GM23248 (cell line): ENCODE measurements around the gene NAT8L. TPM values are rescaled to one million over a fixed set of nuclear protein-coding genes. Genes with fewer than 3 reads are reported as not detected.

Experiments used
- DNase-seq: peaks from one replicate; pipeline ENCODE4 v3.0.0-alpha.2; 2015
- H2AFZ ChIP-seq: fragments of 200-600 bp; sonication (generic); 2 replicates; pipeline ENCODE4 v1.6.1; 2016; ENCODE audit warnings: antibody characterized with exemption
- H3F3A ChIP-seq: fragments of 200-600 bp; sonication (generic); 2 replicates; pipeline ENCODE4 v1.6.1; 2016; ENCODE audit warnings: mild to moderate bottlenecking, antibody characterized with exemption, mixed run types; ENCODE audit not compliant: insufficient read depth
- H3K27ac ChIP-seq: fragments of 200-600 bp; sonication (generic); 2 replicates; pipeline ENCODE4 v1.5.1; 2016; ENCODE audit warnings: mild to moderate bottlenecking
- H3K27me3 ChIP-seq: fragments of 200-600 bp; sonication (generic); replicated peaks from 2 replicates; pipeline ENCODE4 v1.6.1; 2016; ENCODE audit warnings: mild to moderate bottlenecking; ENCODE audit not compliant: insufficient read depth
- H3K36me3 ChIP-seq: fragments of 200-600 bp; sonication (generic); 2 replicates; pipeline ENCODE4 v1.6.1; 2016; ENCODE audit warnings: low read depth, mild to moderate bottlenecking
- H3K4me1 ChIP-seq: fragments of 200-600 bp; sonication (generic); 2 replicates; pipeline ENCODE4 v1.6.1; 2016; ENCODE audit warnings: mild to moderate bottlenecking; ENCODE audit not compliant: insufficient read depth
- H3K4me2 ChIP-seq: fragments of 200-600 bp; sonication (generic); one replicate; pipeline ENCODE4 v1.6.1; 2016; ENCODE audit warnings: mild to moderate bottlenecking; ENCODE audit not compliant: unreplicated experiment
- H3K4me3 ChIP-seq: fragments of 200-600 bp; sonication (generic); 2 replicates; pipeline ENCODE4 v1.5.1; 2016; ENCODE audit warnings: mild to moderate bottlenecking
- H3K79me2 ChIP-seq: fragments of 200-600 bp; sonication (generic); 2 replicates; pipeline ENCODE4 v1.6.1; 2016; ENCODE audit warnings: mild to moderate bottlenecking; ENCODE audit not compliant: insufficient read depth
- H3K9ac ChIP-seq: fragments of 200-600 bp; sonication (generic); 2 replicates; pipeline ENCODE4 v1.6.1; 2016; ENCODE audit warnings: mild to moderate bottlenecking
- H3K9me2 ChIP-seq: fragments of 200-600 bp; sonication (generic); 2 replicates; pipeline ENCODE4 v1.6.1; 2016; ENCODE audit warnings: mixed run types, mild to moderate bottlenecking, moderate library complexity; ENCODE audit not compliant: insufficient read depth
- H3K9me3 ChIP-seq: fragments of 200-600 bp; sonication (generic); one replicate; pipeline ENCODE4 v1.6.1; 2017; ENCODE audit warnings: low read depth
- H4K20me1 ChIP-seq: fragments of 200-600 bp; sonication (generic); 2 replicates; pipeline ENCODE4 v1.6.0; 2016; ENCODE audit not compliant: insufficient read depth
- EZH2 ChIP-seq: fragments of 200-600 bp; sonication (generic); IDR thresholded peaks from 2 replicates; pipeline ENCODE4 v1.6.1; 2018; ENCODE audit warnings: antibody characterized with exemption, mild to moderate bottlenecking; ENCODE audit not compliant: insufficient read depth, poor library complexity, severe bottlenecking
- EZH2phosphoT487 ChIP-seq: fragments of 200-600 bp; sonication (generic); IDR thresholded peaks from 2 replicates; pipeline ENCODE4 v1.6.1; 2018; ENCODE audit warnings: antibody characterized with exemption, moderate library complexity, mild to moderate bottlenecking, low read depth; ENCODE audit not compliant: insufficient read depth
- WGBS, 2 experiments: methylation state at CpG; one replicate each; pipeline ENCODE4 v1.1.6; 2015 to 2017; ENCODE audit warnings: low lambda C conversion rate in 2 of 2, low coverage in 1 of 2; ENCODE audit errors: missing lambda C conversion rate in 2 of 2; 5-methylcytosine and 5-hydroxymethylcytosine counted together
- in situ Hi-C: fragments of 300-500 bp; cut with MboI; formaldehyde crosslinking; loops from 2 replicates; pipeline ENCODE4 v1.15.0; 2020
- polyA plus RNA-seq: library from polyadenylated mRNA; unstranded; fragments of >200 nt; fragmentation: Nextera tagmentation; extraction: Ambion mirVana; gene quantifications from 2 replicates; pipeline ENCODE4 v1.2.1, GENCODE V29; 2016
- total RNA-seq: library from RNA; depleted of rRNA; stranded (reverse); fragments of >200 nt; shearing (Covaris generic); gene quantifications from 2 replicates; pipeline ENCODE4 v1.2.3, GENCODE V29; 2014

NAT8L gene
- total and polyA plus RNA-seq, 2 experiments from 2014 or later = 0.03 TPM; not detected in 1

GRCh38 chr4:2069986-2070385 lies 10.9 kb downstream of the NAT8L start:
- Histone ChIP-seq H3K9me2 (no peaks in the 10 kb centered on the region), H3K4me3 (no peak overlapping the region), H3K27me3 (no peaks in the 10 kb centered on the region), H3K79me2 (no peaks in the 10 kb centered on the region), H3K9ac (no peak overlapping the region), H3K4me2 (no peak overlapping the region), H4K20me1 (no peaks in the 10 kb centered on the region; the same call in 1 of the 2 replicates), H3F3A (no peaks in the 10 kb centered on the region), H3K27ac (no peak overlapping the region), H3K36me3 (no peaks in the 10 kb centered on the region), H3K9me3 (no peaks in the 10 kb centered on the region), H3K4me1 (no peaks in the 10 kb centered on the region), H2AFZ (no peak overlapping the region)
- no peak for DNase-seq
- in situ Hi-C loops = no loop called here
- TF ChIP-seq EZH2 (no peak), EZH2phosphoT487 (no peak)
- WGBS, 2 experiments = 43 to 45% methylated on average over 11 to 14 of the region's 14 CpGs

DNA sequence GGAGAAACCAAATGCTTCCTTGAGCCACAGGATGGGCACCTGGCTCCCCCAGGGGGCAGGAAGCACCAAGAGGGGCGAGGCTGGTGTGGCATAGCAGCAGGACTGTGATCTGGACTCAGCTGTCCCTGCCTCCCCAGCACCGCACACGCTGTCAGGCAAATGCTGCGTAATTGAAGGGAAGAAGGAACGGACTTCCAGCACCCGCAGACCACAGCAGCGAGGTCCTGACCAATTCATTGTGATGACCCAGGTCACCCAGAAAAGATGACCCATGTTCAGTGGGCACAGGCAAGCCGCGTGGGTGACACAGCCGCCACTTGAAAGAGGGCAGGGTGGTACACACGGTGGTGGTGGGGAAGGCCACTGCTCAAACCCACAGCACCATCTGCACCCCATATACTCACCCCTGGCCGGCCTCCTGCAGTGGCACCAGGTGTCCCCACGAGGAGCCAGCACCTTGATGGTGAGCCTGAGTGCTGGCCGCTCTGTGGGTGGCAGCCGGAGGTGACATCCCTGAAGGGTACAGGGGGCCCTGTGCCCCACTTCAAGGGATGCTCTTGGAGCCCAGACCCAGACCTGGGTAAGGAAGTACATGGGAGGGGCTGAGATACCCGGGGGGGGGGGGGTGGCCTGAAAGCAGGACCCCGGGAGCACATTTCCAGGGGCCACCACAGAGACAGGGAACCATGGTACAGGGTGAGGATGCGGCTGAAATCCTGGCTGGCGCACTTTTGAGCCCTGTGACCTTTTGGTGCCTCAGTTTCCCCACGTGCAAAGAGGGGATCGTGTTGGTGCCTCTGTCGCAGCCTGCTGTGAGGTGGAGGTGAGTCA lies 11.5 kb downstream of the NAT8L start:
- no peak overlapping the region for H3K4me3 ChIP-seq
- no peak for DNase-seq
- no peak overlapping the region for H2AFZ ChIP-seq
- H3K9me3 ChIP-seq = no peaks in the 10 kb centered on the region
- no peaks in the 10 kb centered on the region for H3K9me2 ChIP-seq
- no peaks in the 10 kb centered on the region; the same call in 1 of the 2 replicates for H4K20me1 ChIP-seq
- H3K9ac ChIP-seq = no peak overlapping the region
- TF ChIP-seq EZH2 (no peak), EZH2phosphoT487 (no peak)
- H3F3A ChIP-seq = no peaks in the 10 kb centered on the region
- H3K4me2 ChIP-seq = no peak overlapping the region
- no peak overlapping the region for H3K27ac ChIP-seq
- WGBS, 2 experiments = 70 to 75% methylated on average over 20 to 22 of the region's 22 CpGs
- no peaks in the 10 kb centered on the region for H3K36me3 ChIP-seq
- no peaks in the 10 kb centered on the region for H3K27me3 ChIP-seq
- H3K4me1 ChIP-seq = no peaks in the 10 kb centered on the region
- H3K79me2 ChIP-seq = no peaks in the 10 kb centered on the region
- in situ Hi-C loops = no loop called here

DNA sequence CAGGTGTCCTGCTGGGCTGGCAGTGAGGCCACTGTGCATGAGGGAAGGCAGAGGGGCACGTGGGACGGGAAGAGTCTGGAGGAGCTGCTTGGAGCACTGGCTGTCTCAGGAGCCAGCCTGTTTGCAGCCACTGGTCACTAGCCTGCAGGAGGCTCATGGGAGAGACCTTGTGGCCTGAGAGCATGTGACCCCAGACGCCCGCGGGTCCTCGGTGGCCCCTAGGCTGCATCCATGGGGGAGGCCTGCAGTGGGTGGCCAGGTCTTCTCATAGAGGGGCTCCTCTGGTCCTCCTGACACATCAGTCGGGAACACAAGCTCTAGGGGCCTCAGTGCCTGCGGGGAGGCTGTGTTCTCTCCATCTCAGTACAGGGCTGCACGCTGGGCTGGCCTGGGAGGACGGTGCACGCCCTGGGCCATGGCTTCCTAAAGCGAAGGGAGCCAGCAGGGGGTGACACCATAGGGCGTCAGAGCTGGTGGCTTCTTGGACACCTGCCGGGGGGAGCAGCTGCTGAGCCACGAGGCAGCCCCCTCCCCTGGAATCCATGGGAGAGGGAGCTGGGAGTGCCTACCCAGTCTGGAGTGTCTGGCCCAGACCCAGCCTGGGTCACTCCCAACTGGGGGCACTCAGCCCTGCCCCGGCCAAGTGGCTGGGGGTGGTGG lies 12.3 kb downstream of the NAT8L start:
- no peaks in the 10 kb centered on the region for H3K27me3 ChIP-seq
- H3K9ac ChIP-seq = no peak overlapping the region
- DNase-seq = no peak
- H3K27ac ChIP-seq = no peak overlapping the region
- H4K20me1 ChIP-seq = no peaks in the 10 kb centered on the region; the same call in 1 of the 2 replicates
- no peak overlapping the region for H2AFZ ChIP-seq
- no peaks in the 10 kb centered on the region for H3K79me2 ChIP-seq
- WGBS, 2 experiments = 50 to 55% methylated on average over 16 of the region's 16 CpGs
- H3K9me3 ChIP-seq = no peaks in the 10 kb centered on the region
- H3K4me1 ChIP-seq = no peaks in the 10 kb centered on the region
- H3K36me3 ChIP-seq = no peaks in the 10 kb centered on the region
- no peak overlapping the region for H3K4me2 ChIP-seq
- no peaks in the 10 kb centered on the region for H3F3A ChIP-seq
- TF ChIP-seq EZH2phosphoT487 (no peak), EZH2 (no peak)
- in situ Hi-C loops = no loop called here
- no peak overlapping the region for H3K4me3 ChIP-seq
- H3K9me2 ChIP-seq = no peaks in the 10 kb centered on the region

GRCh38 chr4:2071912-2072867 lies 13.1 kb downstream of the NAT8L start:
- Histone ChIP-seq H2AFZ (no peak overlapping the region), H3K27me3 (no peaks in the 10 kb centered on the region), H3K9ac (no peak overlapping the region), H3K4me2 (no peak overlapping the region), H4K20me1 (no peaks in the 10 kb centered on the region; the same call in 1 of the 2 replicates), H3K9me2 (no peaks in the 10 kb centered on the region), H3K36me3 (no peaks in the 10 kb centered on the region), H3F3A (no peaks in the 10 kb centered on the region), H3K4me1 (no peaks in the 10 kb centered on the region), H3K9me3 (no peaks in the 10 kb centered on the region), H3K27ac (no peak overlapping the region), H3K79me2 (no peaks in the 10 kb centered on the region), H3K4me3 (no peak overlapping the region)
- 50 to 54% methylated on average over 24 to 25 of the region's 28 CpGs for WGBS, 2 experiments
- no peak for DNase-seq
- in situ Hi-C loops = no loop called here
- no peak for TF ChIP-seq EZH2phosphoT487
- TF ChIP-seq EZH2 = no peak
